ENCODE measurements around the gene ABHD2.

DNA sequence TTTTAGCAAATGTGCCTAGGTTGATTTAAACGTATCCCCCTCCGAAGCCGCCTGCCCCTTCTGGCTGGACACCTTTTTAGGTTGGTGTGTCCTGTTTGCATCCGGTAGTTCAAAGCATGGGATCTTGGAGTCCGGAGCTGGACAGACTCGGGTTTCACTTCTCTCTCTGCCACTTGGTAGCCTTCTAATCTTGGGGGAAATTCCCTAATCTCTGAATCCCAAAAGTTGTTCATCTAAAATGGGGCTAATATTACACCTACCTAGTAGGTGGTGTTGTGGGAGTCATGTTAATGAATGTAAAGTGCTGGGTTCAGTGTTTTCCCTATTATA is 156.3 kb downstream of the ABHD2 start:
- TF ChIP-seq CTCF (conservative IDR thresholded peaks at IDR 0.05; ENCODE audit: low read depth, low read length) (no peak), EZH2 (IDR thresholded peaks at IDR 0.05; ENCODE audit: borderline replicate concordance, low read depth, low read length, poor library complexity, severe bottlenecking) (no peak)
